Liver (tissue), 3 donors: ENCODE measurements around the gene RADIL.

Experiments used
- ATF3 ChIP-seq: IDR thresholded peaks from 2 replicates; pipeline ENCODE4 v1.6.1; 2016; ENCODE audit warnings: antibody characterized with exemption
- CTCF ChIP-seq: fragments of 150-350 bp; IDR thresholded peaks from 2 replicates; pipeline ENCODE4 v1.5.1; 2017; ENCODE audit warnings: improper control_type of control experiment, low read depth, low read length; ENCODE audit not compliant: missing input control
- EGR1 ChIP-seq, 2 donors: IDR thresholded peaks; 2 replicates each; pipeline ENCODE4 v1.6.1; 2016 to 2018; ENCODE audit warnings: antibody characterized with exemption in 2 of 2, low read depth in 2 of 2
- FOXA1 ChIP-seq: IDR thresholded peaks from 2 replicates; pipeline ENCODE4 v1.6.1; 2016; ENCODE audit warnings: antibody characterized with exemption
- GABPA ChIP-seq, 2 donors: IDR thresholded peaks in 1 of 2; conservative IDR thresholded peaks in 1 of 2; 2 replicates each; pipeline ENCODE4 v1.6.1; 2016; ENCODE audit warnings: antibody characterized with exemption in 2 of 2, mild to moderate bottlenecking in 1 of 2, moderate library complexity in 1 of 2
- MAX ChIP-seq: IDR thresholded peaks from 2 replicates; pipeline ENCODE4 v1.6.1; 2016; ENCODE audit warnings: antibody characterized with exemption
- RAD21 ChIP-seq, 2 donors: IDR thresholded peaks; 2 replicates each; pipeline ENCODE4 v1.6.1; 2016; ENCODE audit warnings: antibody characterized with exemption in 2 of 2, mild to moderate bottlenecking in 2 of 2
- REST ChIP-seq: IDR thresholded peaks from 2 replicates; pipeline ENCODE4 v1.6.1; 2016; ENCODE audit warnings: antibody characterized with exemption, mild to moderate bottlenecking
- RXRA ChIP-seq, 2 donors: IDR thresholded peaks; 2 replicates each; pipeline ENCODE4 v1.6.1; 2017 to 2018; ENCODE audit warnings: antibody characterized with exemption in 2 of 2, mild to moderate bottlenecking in 1 of 2
- SP1 ChIP-seq: IDR thresholded peaks from 2 replicates; pipeline ENCODE4 v1.6.1; 2018; ENCODE audit warnings: antibody characterized with exemption, mild to moderate bottlenecking
- TAF1 ChIP-seq: conservative IDR thresholded peaks from 2 replicates; pipeline ENCODE4 v1.6.1; 2016; ENCODE audit warnings: antibody characterized with exemption, mild to moderate bottlenecking
- YY1 ChIP-seq: IDR thresholded peaks from 2 replicates; pipeline ENCODE4 v1.6.1; 2016; ENCODE audit warnings: antibody characterized with exemption, mild to moderate bottlenecking
- ZBTB33 ChIP-seq: IDR thresholded peaks from 2 replicates; pipeline ENCODE4 v1.6.1; 2016; ENCODE audit warnings: antibody characterized with exemption
- donor health status: healthy.
- donor health status: healthy.

GRCh38 chr7:4878336-4879335, 4.9 kb downstream of the RADIL start:
- TF ChIP-seq CTCF: no peak
- TF ChIP-seq EGR1 (IDR thresholded peaks at IDR 0.05; ENCODE audit: low read depth in 2 of 2): no peak
- no peak for TF ChIP-seq RAD21 (IDR thresholded peaks at IDR 0.05)
- TF ChIP-seq MAX: no peak
- no peak for TF ChIP-seq YY1
- no peak for TF ChIP-seq SP1
- TF ChIP-seq ATF3: no peak
- TF ChIP-seq TAF1: no peak
- TF ChIP-seq ZBTB33: no peak
- no peak for TF ChIP-seq REST
- no peak for TF ChIP-seq RXRA (IDR thresholded peaks at IDR 0.05)
- TF ChIP-seq FOXA1: no peak
- no peak for TF ChIP-seq GABPA (IDR thresholded peaks at IDR 0.05 in 1 of 2, conservative IDR thresholded peaks at IDR 0.05 in 1 of 2)
